ENCODE data around the gene STN1.

STN1 gene

DNA sequence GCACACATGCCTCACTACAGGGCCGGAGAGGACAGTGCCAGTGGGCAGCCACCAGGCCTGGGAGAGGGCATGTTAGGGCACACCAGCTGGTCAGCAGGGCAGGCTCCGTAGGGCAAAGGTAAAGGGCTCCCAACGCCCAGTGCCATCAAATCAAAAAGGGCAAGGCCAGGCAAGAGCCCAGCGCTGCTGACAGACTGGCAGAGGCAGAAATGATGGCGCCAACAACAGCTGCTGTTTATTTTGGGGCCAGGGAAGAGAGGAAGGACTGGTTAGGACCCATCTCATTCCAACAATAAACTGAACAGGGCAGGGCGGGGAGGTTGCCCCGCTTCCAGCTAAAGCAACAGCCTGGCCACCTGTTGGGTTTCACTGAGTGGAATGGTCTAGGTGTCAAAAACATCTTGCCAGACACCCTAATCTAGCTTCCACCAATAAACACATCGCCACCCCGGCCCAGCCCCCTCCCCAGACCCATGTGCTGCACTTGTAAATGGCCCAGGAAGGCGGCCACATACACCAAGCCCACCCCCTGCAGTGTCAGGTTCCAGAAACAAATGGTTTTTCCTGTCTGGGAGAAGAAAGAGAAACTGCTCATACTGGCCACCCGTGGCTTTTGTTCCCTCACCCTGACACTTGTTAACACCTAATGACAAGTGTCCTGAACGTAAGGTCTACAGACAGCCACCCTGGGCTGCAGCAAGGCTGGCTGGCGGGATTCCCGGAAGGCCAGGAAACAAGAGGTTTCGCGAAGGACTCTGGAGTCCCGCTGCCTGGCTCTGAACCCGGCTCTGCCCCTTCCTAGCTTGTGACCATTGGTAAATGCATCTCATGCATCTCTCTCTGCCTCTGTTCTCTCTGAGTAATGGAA lies 77.9 kb downstream of the STN1 start:
- no peak for DNase-seq

GRCh38 chr10:103839519-103839871 lies 78.5 kb downstream of the STN1 start:
- DNase-seq: no peak

DNA sequence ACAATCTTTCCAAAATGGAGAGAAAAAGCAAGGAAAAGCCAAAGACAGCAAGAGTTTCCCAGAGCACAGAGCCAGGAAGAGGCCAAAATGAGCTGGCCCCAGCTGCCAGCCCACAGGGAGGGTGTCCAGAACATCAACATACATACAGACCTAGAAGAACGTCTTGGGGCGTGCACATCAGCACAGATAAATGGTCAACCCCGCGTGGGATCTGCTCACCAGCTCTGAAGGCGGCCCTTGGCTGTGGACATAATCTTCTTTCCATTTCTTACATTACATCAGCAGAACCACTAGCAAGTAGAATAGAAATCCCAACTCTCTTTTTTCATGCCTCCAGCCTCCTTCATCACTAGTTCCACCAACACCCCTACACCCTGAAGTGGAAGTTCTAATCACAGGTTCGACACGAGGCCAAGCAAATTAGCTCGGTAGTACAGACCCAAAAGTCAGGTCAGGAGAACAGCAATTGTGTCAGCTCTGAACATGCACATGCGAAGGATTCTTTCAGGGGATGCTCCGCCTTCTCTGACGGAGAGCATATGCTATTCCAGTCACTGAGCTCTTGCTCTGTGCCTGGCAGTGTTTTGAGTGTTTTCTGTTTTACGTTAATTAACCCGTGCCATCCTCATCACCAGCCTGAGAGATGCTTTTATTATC lies 79.0 kb downstream of the STN1 start:
- DNase-seq: no peak

DNA sequence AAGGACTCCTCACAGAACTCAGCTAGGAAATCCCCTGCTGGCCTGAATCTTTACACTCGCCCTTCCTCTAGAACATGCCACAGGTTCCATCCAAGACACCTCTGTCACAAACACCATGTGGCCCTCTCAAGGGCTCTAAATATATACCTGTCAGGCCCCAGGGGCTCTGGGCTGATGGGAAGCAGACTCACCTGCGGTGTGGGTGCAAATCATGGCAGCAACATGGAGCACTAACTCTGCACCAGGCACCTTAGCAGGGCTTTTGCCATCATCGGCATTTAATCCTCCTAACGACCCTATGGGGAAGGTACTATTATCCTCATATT lies 80.0 kb downstream of the STN1 start:
- DNase-seq: no peak

DNA sequence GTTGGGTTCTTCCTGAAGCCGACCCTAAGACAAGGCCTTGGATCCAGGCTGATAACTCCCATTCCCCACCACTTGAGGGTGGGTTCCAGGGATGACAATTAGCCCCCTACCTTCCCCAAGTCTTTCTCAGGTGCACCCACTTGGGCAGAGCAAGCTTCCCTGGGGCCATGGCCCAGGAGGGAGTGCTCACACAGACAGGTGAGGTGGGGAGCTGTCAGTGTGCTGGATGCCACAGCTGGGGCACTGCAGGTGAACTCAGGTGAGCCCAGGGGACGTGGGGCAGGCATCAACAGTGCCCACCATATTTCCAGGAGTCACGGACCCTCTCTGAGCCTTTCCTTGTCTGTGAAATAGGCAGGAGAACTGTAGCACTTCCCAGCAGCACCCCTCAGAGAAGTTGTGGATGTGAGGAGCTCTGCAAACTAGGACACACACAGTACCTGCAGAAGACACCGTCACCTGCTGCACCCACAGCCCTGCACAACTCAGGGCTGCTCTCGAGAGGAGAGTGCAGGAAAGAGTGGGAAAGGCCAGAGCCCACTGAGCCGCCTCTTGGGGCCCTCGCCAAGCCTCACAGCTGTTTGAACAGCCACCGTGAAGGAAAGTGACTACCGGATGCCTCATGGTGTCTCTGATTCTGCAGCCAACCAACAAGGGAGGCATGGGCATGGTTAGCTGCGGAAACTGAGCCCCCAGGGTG lies 80.5 kb downstream of the STN1 start:
- DNase-seq: no peak

DNA sequence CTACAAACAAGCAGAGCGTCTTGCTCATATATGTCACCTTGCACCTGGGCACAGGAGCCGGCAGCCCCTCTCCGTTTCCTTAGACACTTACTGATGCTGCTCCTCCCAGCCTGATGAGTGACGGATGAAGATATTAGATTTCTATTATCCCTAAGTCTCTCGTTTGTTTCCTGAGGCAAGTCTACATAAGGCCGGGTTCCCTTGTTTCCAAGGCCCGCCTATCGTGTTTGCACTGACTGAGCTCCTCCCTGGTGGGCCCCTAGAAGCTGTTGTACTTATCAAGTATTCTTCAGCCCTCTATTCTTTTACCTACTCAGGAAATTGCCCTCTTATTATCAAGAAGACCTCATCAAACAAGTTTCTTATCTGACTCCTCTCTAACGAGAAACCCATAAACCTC lies 81.1 kb downstream of the STN1 start:
- no peak for DNase-seq

- DNase-seq: no peak
Observed at GRCh38 chr10:103836273-103836672, 81.7 kb downstream of the STN1 start.

DNA sequence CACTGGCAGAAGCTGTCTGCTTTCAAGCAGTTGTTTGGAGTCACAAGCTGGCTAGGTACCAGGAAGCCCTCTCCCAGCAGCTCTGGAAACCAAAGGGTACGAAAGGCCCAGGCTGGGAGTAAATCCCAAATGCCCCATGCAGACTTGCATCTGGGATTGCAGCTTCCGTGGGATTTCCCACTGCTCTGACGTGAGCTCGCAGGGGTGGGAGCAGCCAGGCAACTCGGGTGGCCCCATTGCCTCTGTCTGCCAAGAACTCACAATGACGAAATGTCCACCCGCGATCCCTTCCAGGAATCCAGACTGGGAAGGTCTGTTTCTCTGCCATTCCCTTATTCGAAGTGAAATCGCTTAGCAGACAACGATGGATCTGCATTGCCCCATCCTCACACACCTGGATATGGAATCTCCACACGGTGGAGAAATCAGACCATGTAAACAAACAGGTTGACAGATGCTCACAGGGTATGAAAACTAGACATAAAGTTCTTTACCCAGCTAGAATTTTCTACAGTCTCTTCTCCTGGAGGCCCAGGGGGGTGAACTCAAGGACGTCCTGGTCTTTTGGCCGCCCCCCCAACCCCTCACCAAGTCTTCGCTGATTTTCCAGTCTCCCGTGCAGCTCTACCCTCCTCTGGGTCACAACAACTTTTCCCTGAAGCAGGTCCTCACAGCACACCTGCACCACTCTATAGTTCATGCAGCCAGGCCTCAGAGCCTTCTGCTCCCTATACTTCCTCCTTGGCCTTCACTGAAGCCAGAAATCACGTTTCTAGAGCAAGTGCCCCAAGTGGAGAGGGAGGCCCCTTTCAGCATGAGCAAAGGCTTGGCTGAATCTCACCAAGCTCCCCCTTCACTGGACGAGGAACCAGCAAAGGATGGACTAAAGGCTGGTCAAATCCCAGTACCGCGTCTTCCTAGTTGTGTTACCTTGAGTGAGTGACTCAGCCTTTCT lies 82.6 kb downstream of the STN1 start:
- no peak for DNase-seq

DNA sequence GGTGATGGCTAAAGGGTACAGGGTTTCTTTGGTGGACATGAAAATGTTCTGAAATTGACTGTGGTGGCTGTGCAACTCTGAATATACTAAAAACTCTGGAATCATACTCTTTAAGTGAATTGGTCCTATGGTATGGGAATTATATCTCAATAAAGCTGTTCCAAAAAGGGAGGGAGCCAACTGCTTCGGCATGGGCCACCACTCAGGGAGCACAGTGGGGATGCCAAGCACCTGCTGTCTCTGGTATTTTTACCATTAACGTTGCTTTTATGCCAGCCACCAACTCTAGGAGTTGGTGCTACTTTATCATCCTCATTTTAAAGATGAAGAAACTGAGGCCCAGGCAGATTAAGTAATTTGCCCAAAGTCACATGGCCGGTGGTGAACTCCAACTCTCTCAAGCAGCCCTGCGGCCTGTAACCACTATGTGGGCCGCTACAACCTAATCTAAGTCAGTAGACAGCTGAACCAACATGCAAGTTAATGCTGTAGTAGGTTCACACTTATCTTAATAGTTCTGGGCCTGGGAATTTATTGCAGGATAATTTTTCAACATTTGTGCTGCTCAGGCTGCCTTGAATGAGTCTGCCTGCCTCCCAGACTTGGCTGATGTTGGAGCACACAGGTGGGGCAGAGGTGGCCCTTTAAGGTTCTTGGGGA lies 83.4 kb downstream of the STN1 start:
- DNase-seq: no peak

GRCh38 chr10:103833731-103834365 lies 84.1 kb downstream of the STN1 start:
- DNase-seq: peak; percentile 31

GRCh38 chr10:103832806-103833205 lies 85.2 kb downstream of the STN1 start:
- no peak for DNase-seq

All from NCI-H345 (cell line).